GM23248 (cell line): ENCODE data around the gene NRG3. TPM values are rescaled to one million over a fixed set of nuclear protein-coding genes. Genes with fewer than 3 reads are reported as not detected.

Experiments
- DNase-seq: peaks from one replicate; pipeline ENCODE4 v3.0.0-alpha.2; 2015
- H2AFZ ChIP-seq: fragments of 200-600 bp; sonication (generic); 2 replicates; pipeline ENCODE4 v1.6.1; 2016; ENCODE audit warnings: antibody characterized with exemption
- H3F3A ChIP-seq: fragments of 200-600 bp; sonication (generic); 2 replicates; pipeline ENCODE4 v1.6.1; 2016; ENCODE audit warnings: mild to moderate bottlenecking, antibody characterized with exemption, mixed run types; ENCODE audit not compliant: insufficient read depth
- H3K27ac ChIP-seq: fragments of 200-600 bp; sonication (generic); 2 replicates; pipeline ENCODE4 v1.5.1; 2016; ENCODE audit warnings: mild to moderate bottlenecking
- H3K27me3 ChIP-seq: fragments of 200-600 bp; sonication (generic); replicated peaks from 2 replicates; pipeline ENCODE4 v1.6.1; 2016; ENCODE audit warnings: mild to moderate bottlenecking; ENCODE audit not compliant: insufficient read depth
- H3K36me3 ChIP-seq: fragments of 200-600 bp; sonication (generic); 2 replicates; pipeline ENCODE4 v1.6.1; 2016; ENCODE audit warnings: low read depth, mild to moderate bottlenecking
- H3K4me1 ChIP-seq: fragments of 200-600 bp; sonication (generic); 2 replicates; pipeline ENCODE4 v1.6.1; 2016; ENCODE audit warnings: mild to moderate bottlenecking; ENCODE audit not compliant: insufficient read depth
- H3K4me2 ChIP-seq: fragments of 200-600 bp; sonication (generic); one replicate; pipeline ENCODE4 v1.6.1; 2016; ENCODE audit warnings: mild to moderate bottlenecking; ENCODE audit not compliant: unreplicated experiment
- H3K4me3 ChIP-seq: fragments of 200-600 bp; sonication (generic); 2 replicates; pipeline ENCODE4 v1.5.1; 2016; ENCODE audit warnings: mild to moderate bottlenecking
- H3K79me2 ChIP-seq: fragments of 200-600 bp; sonication (generic); 2 replicates; pipeline ENCODE4 v1.6.1; 2016; ENCODE audit warnings: mild to moderate bottlenecking; ENCODE audit not compliant: insufficient read depth
- H3K9ac ChIP-seq: fragments of 200-600 bp; sonication (generic); 2 replicates; pipeline ENCODE4 v1.6.1; 2016; ENCODE audit warnings: mild to moderate bottlenecking
- H3K9me2 ChIP-seq: fragments of 200-600 bp; sonication (generic); 2 replicates; pipeline ENCODE4 v1.6.1; 2016; ENCODE audit warnings: mixed run types, mild to moderate bottlenecking, moderate library complexity; ENCODE audit not compliant: insufficient read depth
- H3K9me3 ChIP-seq: fragments of 200-600 bp; sonication (generic); one replicate; pipeline ENCODE4 v1.6.1; 2017; ENCODE audit warnings: low read depth
- H4K20me1 ChIP-seq: fragments of 200-600 bp; sonication (generic); 2 replicates; pipeline ENCODE4 v1.6.0; 2016; ENCODE audit not compliant: insufficient read depth
- EZH2 ChIP-seq: fragments of 200-600 bp; sonication (generic); IDR thresholded peaks from 2 replicates; pipeline ENCODE4 v1.6.1; 2018; ENCODE audit warnings: antibody characterized with exemption, mild to moderate bottlenecking; ENCODE audit not compliant: insufficient read depth, poor library complexity, severe bottlenecking
- EZH2phosphoT487 ChIP-seq: fragments of 200-600 bp; sonication (generic); IDR thresholded peaks from 2 replicates; pipeline ENCODE4 v1.6.1; 2018; ENCODE audit warnings: antibody characterized with exemption, moderate library complexity, mild to moderate bottlenecking, low read depth; ENCODE audit not compliant: insufficient read depth
- WGBS, 2 experiments: methylation state at CpG; one replicate each; pipeline ENCODE4 v1.1.6; 2015 to 2017; ENCODE audit warnings: low lambda C conversion rate in 2 of 2, low coverage in 1 of 2; ENCODE audit errors: missing lambda C conversion rate in 2 of 2; 5-methylcytosine and 5-hydroxymethylcytosine counted together
- in situ Hi-C: fragments of 300-500 bp; cut with MboI; formaldehyde crosslinking; loops from 2 replicates; pipeline ENCODE4 v1.15.0; 2020
- polyA plus RNA-seq: library from polyadenylated mRNA; unstranded; fragments of >200 nt; fragmentation: Nextera tagmentation; extraction: Ambion mirVana; gene quantifications from 2 replicates; pipeline ENCODE4 v1.2.1, GENCODE V29; 2016
- total RNA-seq: library from RNA; depleted of rRNA; stranded (reverse); fragments of >200 nt; shearing (Covaris generic); gene quantifications from 2 replicates; pipeline ENCODE4 v1.2.3, GENCODE V29; 2014

NRG3 gene
- total and polyA plus RNA-seq, 2 experiments from 2014 or later, result not detected

DNA sequence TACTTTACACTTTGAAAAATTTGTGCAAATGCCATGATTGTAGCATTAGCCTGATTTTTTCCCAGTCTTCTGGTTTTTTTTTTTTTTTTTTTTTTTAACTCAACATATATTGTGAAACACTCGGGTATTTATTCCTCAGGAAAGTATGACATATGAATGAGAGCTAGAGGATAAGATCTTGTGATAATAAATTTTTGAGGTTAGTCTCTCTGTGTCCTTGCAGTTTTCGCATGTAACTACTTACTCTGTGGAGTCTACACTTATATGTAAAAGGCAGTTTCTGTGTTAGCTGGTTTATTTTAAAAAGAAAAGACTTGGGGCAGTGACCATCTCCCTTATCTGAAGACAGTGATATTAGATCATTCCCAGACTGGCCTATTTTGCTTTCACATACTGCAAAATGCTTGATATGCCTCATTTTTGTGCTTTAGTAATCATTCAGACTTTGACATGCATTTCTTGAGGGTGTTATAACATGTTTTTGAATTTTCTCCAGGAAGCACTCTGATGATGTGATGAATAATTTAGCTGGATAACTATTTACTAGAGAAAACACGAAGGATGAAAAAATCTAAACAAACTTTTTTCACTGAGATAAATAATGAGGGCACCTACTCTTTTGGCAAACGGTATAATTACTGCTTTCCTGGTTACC lies 371.0 kb downstream of the NRG3 start:
- no peaks in the 10 kb centered on the region for H3K27me3 ChIP-seq
- no peaks in the 10 kb centered on the region for H3K36me3 ChIP-seq
- H3K27ac ChIP-seq, result no peak overlapping the region
- no peaks in the 10 kb centered on the region for H4K20me1 ChIP-seq
- H3K79me2 ChIP-seq, result no peaks in the 10 kb centered on the region
- no peak overlapping the region for H3K4me2 ChIP-seq
- H3K9me2 ChIP-seq, result no peaks in the 10 kb centered on the region
- no peak overlapping the region for H3K4me3 ChIP-seq
- DNase-seq, result no peak
- in situ Hi-C loops, result no loop called here
- no peak overlapping the region for H3K9ac ChIP-seq
- WGBS, 2 experiments, result 12 to 13% methylated on average over 4 of the region's 4 CpGs
- no peaks in the 10 kb centered on the region for H3F3A ChIP-seq
- no peak for TF ChIP-seq EZH2
- no peak for TF ChIP-seq EZH2phosphoT487
- no peaks in the 10 kb centered on the region for H3K4me1 ChIP-seq
- H2AFZ ChIP-seq, result no peak overlapping the region
- no peaks in the 10 kb centered on the region for H3K9me3 ChIP-seq

DNA sequence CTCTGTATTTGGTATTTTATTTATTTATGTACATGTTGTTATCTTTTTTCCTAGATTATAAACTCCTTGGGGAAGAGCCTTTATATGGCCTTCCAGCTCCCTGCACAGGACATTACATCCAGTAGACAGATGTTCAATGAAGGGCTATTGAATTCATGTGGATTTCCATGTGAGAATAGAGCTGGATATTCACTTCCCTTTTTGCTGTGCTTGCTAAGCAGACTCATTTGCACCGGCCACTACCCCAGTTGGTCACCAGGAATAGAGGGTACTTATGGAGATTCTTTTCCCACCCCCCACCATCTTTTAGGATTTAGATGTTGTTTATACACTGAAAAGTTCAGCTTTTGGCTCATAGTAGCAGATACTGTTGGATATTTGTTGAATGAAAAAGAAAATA lies 374.1 kb downstream of the NRG3 start:
- no peak overlapping the region for H3K4me3 ChIP-seq

DNA sequence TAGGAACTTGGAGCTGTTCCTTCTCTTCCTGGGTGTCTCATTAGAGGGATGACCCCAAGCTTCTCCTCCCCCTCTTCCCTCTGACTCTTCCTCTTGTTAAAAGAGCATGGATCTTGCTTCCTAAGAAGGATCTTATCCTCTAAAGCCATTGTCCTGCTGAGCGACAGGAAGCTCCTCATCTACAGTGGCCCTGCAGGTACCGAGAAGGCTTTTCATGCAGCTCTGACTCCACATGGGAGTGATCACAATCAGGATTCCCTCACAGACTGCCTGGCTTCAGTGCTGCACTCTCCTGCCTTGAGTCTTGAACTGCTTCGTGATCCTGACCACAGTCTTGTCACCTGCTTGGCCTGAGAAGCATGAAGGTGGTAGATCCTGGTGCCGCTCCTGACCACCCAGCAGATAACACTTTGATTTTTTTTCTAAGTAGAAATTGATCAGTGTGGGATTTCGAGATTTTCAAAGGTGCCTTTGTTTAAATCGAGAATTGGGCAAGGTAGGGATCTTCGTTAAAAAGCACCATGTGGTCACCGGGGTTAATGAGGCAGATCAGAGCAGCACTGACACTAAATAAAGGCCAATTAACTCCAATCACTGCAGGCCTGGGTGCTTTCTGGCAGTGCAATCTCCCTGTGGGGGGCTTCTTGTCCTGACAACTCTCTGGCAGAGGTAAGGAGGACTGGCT lies 376.4 kb downstream of the NRG3 start:
- no peaks in the 10 kb centered on the region for H4K20me1 ChIP-seq
- H3K4me2 ChIP-seq, result no peak overlapping the region
- H3K9me2 ChIP-seq, result no peaks in the 10 kb centered on the region
- no peaks in the 10 kb centered on the region for H3K36me3 ChIP-seq
- WGBS, 2 experiments, result 14 to 18% methylated on average over 8 of the region's 8 CpGs
- H3K4me1 ChIP-seq, result no peaks in the 10 kb centered on the region
- no peaks in the 10 kb centered on the region for H3F3A ChIP-seq
- TF ChIP-seq EZH2phosphoT487 (no peak), EZH2 (no peak)
- DNase-seq, result no peak
- in situ Hi-C loops, result no loop called here
- no peak overlapping the region for H3K9ac ChIP-seq
- no peak overlapping the region for H3K4me3 ChIP-seq
- H3K27ac ChIP-seq, result no peak overlapping the region
- H3K9me3 ChIP-seq, result no peaks in the 10 kb centered on the region
- H3K27me3 ChIP-seq, result no peaks in the 10 kb centered on the region
- no peaks in the 10 kb centered on the region for H3K79me2 ChIP-seq
- H2AFZ ChIP-seq, result no peak overlapping the region

More for the DNA sequence above, 374.1 kb downstream of the NRG3 start:
- in situ Hi-C loops, result no loop called here
- Histone ChIP-seq H3K36me3 (no peaks in the 10 kb centered on the region), H3K9ac (no peak overlapping the region), H3K27me3 (no peaks in the 10 kb centered on the region), H3K27ac (no peak overlapping the region), H3F3A (no peaks in the 10 kb centered on the region), H3K9me2 (no peaks in the 10 kb centered on the region), H3K4me1 (no peaks in the 10 kb centered on the region), H3K79me2 (no peaks in the 10 kb centered on the region), H3K4me2 (no peak overlapping the region), H4K20me1 (no peaks in the 10 kb centered on the region), H2AFZ (no peak overlapping the region), H3K9me3 (no peaks in the 10 kb centered on the region)
- DNase-seq, result no peak
- TF ChIP-seq EZH2phosphoT487 (no peak), EZH2 (no peak)
- 19 to 21% methylated on average over 1 of the region's 1 CpG for WGBS, 2 experiments

DNA sequence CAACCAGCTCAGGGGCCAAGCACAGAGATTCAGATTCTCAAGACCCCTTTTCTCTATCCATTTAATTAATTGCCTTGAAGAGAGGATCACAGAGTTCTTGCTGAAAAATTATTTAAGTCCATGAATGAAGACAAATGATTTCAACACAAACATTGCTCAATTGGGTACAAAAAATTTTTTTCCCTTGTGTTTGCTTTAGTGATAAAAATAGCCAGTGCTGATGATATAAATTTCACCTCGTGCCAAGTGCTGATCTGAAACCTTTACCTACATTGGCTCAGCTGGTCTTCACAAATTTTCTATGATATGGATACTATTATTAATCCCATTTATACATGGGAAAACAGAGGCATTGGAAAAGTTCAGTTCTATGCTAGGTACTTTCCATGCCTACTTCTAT lies 377.1 kb downstream of the NRG3 start:
- Histone ChIP-seq H3K27me3 (no peaks in the 10 kb centered on the region), H3K9me2 (no peaks in the 10 kb centered on the region), H4K20me1 (no peaks in the 10 kb centered on the region), H3K4me1 (no peaks in the 10 kb centered on the region), H3K9ac (no peak overlapping the region), H3K9me3 (no peaks in the 10 kb centered on the region), H3K4me2 (no peak overlapping the region), H3K79me2 (no peaks in the 10 kb centered on the region), H3K4me3 (no peak overlapping the region), H3F3A (no peaks in the 10 kb centered on the region), H3K36me3 (no peaks in the 10 kb centered on the region), H3K27ac (no peak overlapping the region), H2AFZ (no peak overlapping the region)
- WGBS, 2 experiments, result 0 to 7% methylated on average over 1 of the region's 1 CpG
- in situ Hi-C loops, result no loop called here
- no peak for TF ChIP-seq EZH2
- no peak for TF ChIP-seq EZH2phosphoT487
- no peak for DNase-seq
